Neural progenitor cell (in vitro differentiated cells): ENCODE measurements around the gene NUMB. TPM values are rescaled to one million over a fixed set of nuclear protein-coding genes. Genes with fewer than 3 reads are reported as not detected.

Experiments
- DNase-seq: peaks from one replicate; pipeline ENCODE4 v3.0.0-alpha.2; 2016; ENCODE audit warnings: low spot score
- H2AFZ ChIP-seq: fragments of 200-600 bp; sonication (generic); replicated peaks from 2 replicates; pipeline ENCODE4 v1.6.1; 2016; ENCODE audit warnings: antibody characterized with exemption
- H3F3A ChIP-seq: fragments of 200-600 bp; sonication (generic); 2 replicates; pipeline ENCODE4 v1.6.1; 2016; ENCODE audit warnings: antibody characterized with exemption, low read depth
- H3K27ac ChIP-seq: fragments of 200-600 bp; sonication (generic); 2 replicates; pipeline ENCODE4 v1.5.1; 2016; ENCODE audit warnings: mild to moderate bottlenecking
- H3K27me3 ChIP-seq: fragments of 200-600 bp; sonication (generic); 2 replicates; pipeline ENCODE4 v1.6.1; 2016; ENCODE audit warnings: mild to moderate bottlenecking, moderate library complexity
- H3K36me3 ChIP-seq: fragments of 200-600 bp; sonication (generic); 2 replicates; pipeline ENCODE4 v1.5.1; 2016
- H3K4me1 ChIP-seq: fragments of 200-600 bp; sonication (generic); 2 replicates; pipeline ENCODE4 v1.6.1; 2016; ENCODE audit warnings: mixed run types
- H3K4me2 ChIP-seq: fragments of 200-600 bp; sonication (generic); 2 replicates; pipeline ENCODE4 v1.6.1; 2016
- H3K4me3 ChIP-seq: fragments of 200-600 bp; sonication (generic); 2 replicates; pipeline ENCODE4 v1.5.1; 2016
- H3K79me2 ChIP-seq: fragments of 200-600 bp; sonication (generic); 2 replicates; pipeline ENCODE4 v1.6.1; 2016; ENCODE audit warnings: low read depth
- H3K9ac ChIP-seq: fragments of 200-600 bp; sonication (generic); 2 replicates; pipeline ENCODE4 v1.6.1; 2016
- H3K9me3 ChIP-seq: fragments of 200-600 bp; sonication (generic); 2 replicates; pipeline ENCODE4 v1.5.1; 2016; ENCODE audit warnings: low read depth
- H4K20me1 ChIP-seq: fragments of 200-600 bp; sonication (generic); 2 replicates; pipeline ENCODE4 v1.6.1; 2016; ENCODE audit warnings: low read depth
- H3K27ac Mint-ChIP-seq: 3 replicates; pipeline ENCODE4 v1.8.0; 2021; ENCODE audit warnings: mixed read lengths
- H3K27me3 Mint-ChIP-seq: 2 replicates; pipeline ENCODE4 v1.8.0; 2022; ENCODE audit warnings: low read depth, mild to moderate bottlenecking, inconsistent platforms, moderate library complexity, mixed read lengths; ENCODE audit not compliant: insufficient read depth
- H3K36me3 Mint-ChIP-seq: 3 replicates; pipeline ENCODE4 v1.8.0; 2021; ENCODE audit warnings: mixed read lengths
- H3K4me1 Mint-ChIP-seq: 3 replicates; pipeline ENCODE4 v1.8.0; 2021; ENCODE audit warnings: mixed read lengths
- H3K4me3 Mint-ChIP-seq: 3 replicates; pipeline ENCODE4 v1.8.0; 2021; ENCODE audit warnings: mild to moderate bottlenecking, moderate library complexity, mixed read lengths
- H3K9me3 Mint-ChIP-seq: 3 replicates; pipeline ENCODE4 v1.8.0; 2020; ENCODE audit warnings: mixed read lengths
- EZH2 ChIP-seq: fragments of 200-600 bp; sonication (generic); IDR thresholded peaks from 2 replicates; pipeline ENCODE4 v1.6.1; 2017; ENCODE audit warnings: antibody characterized with exemption, mild to moderate bottlenecking, moderate library complexity
- EZH2phosphoT487 ChIP-seq: fragments of 200-600 bp; sonication (generic); IDR thresholded peaks from 2 replicates; pipeline ENCODE4 v1.6.1; 2017; ENCODE audit warnings: antibody characterized with exemption
- total RNA-seq: library from RNA; depleted of rRNA; stranded (reverse); fragments of >200 nt; gene quantifications from 2 replicates; pipeline ENCODE4 v1.2.3, GENCODE V29; 2015; ENCODE audit warnings: low replicate concordance
- TF ChIP-seq, protein P1 (sequence below): fragments of 200-600 bp; sonication (generic); IDR thresholded peaks from 2 replicates; pipeline ENCODE4 v1.5.1; 2017; ENCODE audit warnings: antibody characterized with exemption, mild to moderate bottlenecking

NUMB gene
- total RNA-seq, 1 donor from 2014 or later = 37.2 TPM

DNA sequence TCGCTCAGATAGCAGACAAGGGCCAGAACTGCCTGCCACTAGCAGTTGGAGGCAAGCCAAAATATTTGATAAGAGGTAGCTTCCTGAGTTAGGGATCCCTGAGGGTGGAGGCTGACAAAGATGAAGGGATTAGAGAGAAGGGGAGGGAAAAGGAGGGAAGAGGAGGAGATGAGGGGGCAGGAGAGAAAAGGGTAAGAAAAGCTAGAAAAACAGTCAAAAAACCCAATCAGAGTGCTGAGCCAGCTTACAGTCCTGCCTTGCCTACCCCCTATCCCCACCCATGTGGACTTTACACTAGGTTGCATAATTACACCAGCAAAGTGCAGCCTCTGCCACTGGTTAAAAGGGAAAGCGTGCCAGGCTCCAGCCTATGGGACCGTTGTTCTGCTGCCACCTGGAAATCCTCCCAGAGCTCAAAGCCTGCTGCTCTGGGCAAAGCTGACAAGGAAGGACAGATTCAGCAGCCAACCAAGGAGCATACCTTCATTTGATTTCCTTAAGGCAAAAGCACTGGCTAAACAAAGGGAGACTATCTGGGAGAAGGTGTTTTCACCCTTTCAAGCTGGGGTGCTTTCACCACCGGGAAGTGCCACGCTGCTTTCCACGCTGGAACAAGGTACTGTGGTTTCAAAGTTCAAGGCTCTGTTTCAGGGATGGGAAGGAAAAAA is 3.8 kb upstream of the NUMB start:
- Histone ChIP-seq H2AFZ (peak overlapping the region; percentile 90), H4K20me1 (peaks cover 4% of the 10 kb centered on the region), H3K4me3 (no peak overlapping the region), H3K4me1 (peaks cover 18% of the 10 kb centered on the region), H3F3A (peaks cover 18% of the 10 kb centered on the region), H3K9me3 (no peaks in the 10 kb centered on the region), H3K27ac (no peak overlapping the region), H3K4me2 (peak overlapping the region; percentile 40), H3K79me2 (peaks cover 9% of the 10 kb centered on the region), H3K36me3 (no peaks in the 10 kb centered on the region), H3K9ac (no peak overlapping the region), H3K27me3 (no peaks in the 10 kb centered on the region)
- Mint-ChIP-seq H3K9me3 (no peaks in the 10 kb centered on the region), H3K36me3 (no peaks in the 10 kb centered on the region), H3K27me3 (peaks cover 4% of the 10 kb centered on the region), H3K27ac (no peak overlapping the region), H3K4me3 (no peak overlapping the region), H3K4me1 (peaks cover 16% of the 10 kb centered on the region)
- DNase-seq = peak; percentile 19
- TF ChIP-seq EZH2 = no peak
- TF ChIP-seq, protein P1, sequence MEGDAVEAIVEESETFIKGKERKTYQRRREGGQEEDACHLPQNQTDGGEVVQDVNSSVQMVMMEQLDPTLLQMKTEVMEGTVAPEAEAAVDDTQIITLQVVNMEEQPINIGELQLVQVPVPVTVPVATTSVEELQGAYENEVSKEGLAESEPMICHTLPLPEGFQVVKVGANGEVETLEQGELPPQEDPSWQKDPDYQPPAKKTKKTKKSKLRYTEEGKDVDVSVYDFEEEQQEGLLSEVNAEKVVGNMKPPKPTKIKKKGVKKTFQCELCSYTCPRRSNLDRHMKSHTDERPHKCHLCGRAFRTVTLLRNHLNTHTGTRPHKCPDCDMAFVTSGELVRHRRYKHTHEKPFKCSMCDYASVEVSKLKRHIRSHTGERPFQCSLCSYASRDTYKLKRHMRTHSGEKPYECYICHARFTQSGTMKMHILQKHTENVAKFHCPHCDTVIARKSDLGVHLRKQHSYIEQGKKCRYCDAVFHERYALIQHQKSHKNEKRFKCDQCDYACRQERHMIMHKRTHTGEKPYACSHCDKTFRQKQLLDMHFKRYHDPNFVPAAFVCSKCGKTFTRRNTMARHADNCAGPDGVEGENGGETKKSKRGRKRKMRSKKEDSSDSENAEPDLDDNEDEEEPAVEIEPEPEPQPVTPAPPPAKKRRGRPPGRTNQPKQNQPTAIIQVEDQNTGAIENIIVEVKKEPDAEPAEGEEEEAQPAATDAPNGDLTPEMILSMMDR = no peak
- TF ChIP-seq EZH2phosphoT487 = no peak

DNA sequence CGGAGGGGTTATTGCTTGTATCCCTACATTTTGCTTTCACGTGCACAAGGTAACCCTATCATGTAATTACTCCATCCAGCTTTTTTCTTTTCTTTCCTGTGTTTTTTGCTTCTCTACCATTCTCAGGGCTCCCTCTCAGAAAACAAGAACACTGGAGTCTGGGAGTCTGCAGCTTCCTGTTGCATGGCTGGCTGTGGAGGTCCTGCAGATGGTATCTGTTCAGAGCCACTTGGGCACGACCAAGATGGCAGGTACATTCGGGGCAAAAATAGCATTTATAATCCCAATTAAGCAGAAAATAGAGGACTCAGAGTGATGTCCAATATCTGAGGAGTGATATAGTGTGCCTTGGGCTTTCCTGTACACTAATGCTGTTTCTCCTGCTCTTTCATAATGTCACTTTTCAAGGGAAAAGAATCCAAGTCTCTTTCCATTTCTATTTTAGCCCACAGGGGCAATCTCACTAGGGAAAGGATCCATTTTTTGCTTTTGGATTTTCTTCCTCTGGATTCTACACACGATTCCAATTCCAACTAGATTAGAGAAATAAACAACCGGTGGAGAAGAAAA is 3.2 kb upstream of the NUMB start:
- Histone ChIP-seq H3F3A (peaks cover 20% of the 10 kb centered on the region), H3K4me2 (peak overlapping the region; percentile 40), H2AFZ (peak overlapping the region; percentile 90), H4K20me1 (peaks cover 10% of the 10 kb centered on the region), H3K9ac (no peak overlapping the region), H3K4me3 (no peak overlapping the region), H3K4me1 (peaks cover 22% of the 10 kb centered on the region), H3K9me3 (no peaks in the 10 kb centered on the region), H3K27ac (no peak overlapping the region), H3K79me2 (peaks cover 15% of the 10 kb centered on the region), H3K36me3 (no peaks in the 10 kb centered on the region), H3K27me3 (no peaks in the 10 kb centered on the region)
- DNase-seq = no peak
- Mint-ChIP-seq H3K4me1 (peaks cover 22% of the 10 kb centered on the region), H3K36me3 (no peaks in the 10 kb centered on the region), H3K27me3 (peaks cover 2% of the 10 kb centered on the region), H3K9me3 (no peaks in the 10 kb centered on the region), H3K27ac (no peak overlapping the region), H3K4me3 (no peak overlapping the region)
- TF ChIP-seq, protein P1 = no peak
- TF ChIP-seq EZH2 = no peak
- no peak for TF ChIP-seq EZH2phosphoT487

GRCh38 chr14:73460691-73461127 is 2.4 kb upstream of the NUMB start:
- Histone ChIP-seq H3K9ac (no peak overlapping the region), H3K79me2 (peaks cover 24% of the 10 kb centered on the region), H3K4me2 (no peak overlapping the region), H2AFZ (no peak overlapping the region), H3K4me3 (no peak overlapping the region), H3K27me3 (no peaks in the 10 kb centered on the region), H3K9me3 (no peaks in the 10 kb centered on the region), H3K36me3 (no peaks in the 10 kb centered on the region), H3F3A (peaks cover 20% of the 10 kb centered on the region), H3K4me1 (peaks cover 30% of the 10 kb centered on the region), H4K20me1 (peaks cover 19% of the 10 kb centered on the region), H3K27ac (no peak overlapping the region)
- no peaks in the 10 kb centered on the region for H3K9me3 Mint-ChIP-seq
- no peak overlapping the region for H3K27ac Mint-ChIP-seq
- H3K36me3 Mint-ChIP-seq = no peaks in the 10 kb centered on the region
- no peak overlapping the region for H3K4me3 Mint-ChIP-seq
- H3K4me1 Mint-ChIP-seq = peaks cover 24% of the 10 kb centered on the region
- TF ChIP-seq, protein P1 = no peak
- TF ChIP-seq EZH2phosphoT487 (no peak), EZH2 (no peak)
- H3K27me3 Mint-ChIP-seq = peaks cover 2% of the 10 kb centered on the region
- DNase-seq = no peak
